NCI-H1048 (cell line): ENCODE measurements around the gene CCDC14.
"Not testable (repeated sequence)": the region's sequence is repeated elsewhere in the genome, so short reads cannot be mapped to it uniquely, and the experiment has no call there.

ENCODE experiments used
- DNase-seq: peaks from one replicate; lab custom pipeline; 2025; lab: John Stamatoyannopoulos, UW

The CCDC14 gene

GRCh38 chr3:123964793-123965192 lies 3.8 kb upstream of the CCDC14 start:
- not testable (repeated sequence) for DNase-seq

DNA sequence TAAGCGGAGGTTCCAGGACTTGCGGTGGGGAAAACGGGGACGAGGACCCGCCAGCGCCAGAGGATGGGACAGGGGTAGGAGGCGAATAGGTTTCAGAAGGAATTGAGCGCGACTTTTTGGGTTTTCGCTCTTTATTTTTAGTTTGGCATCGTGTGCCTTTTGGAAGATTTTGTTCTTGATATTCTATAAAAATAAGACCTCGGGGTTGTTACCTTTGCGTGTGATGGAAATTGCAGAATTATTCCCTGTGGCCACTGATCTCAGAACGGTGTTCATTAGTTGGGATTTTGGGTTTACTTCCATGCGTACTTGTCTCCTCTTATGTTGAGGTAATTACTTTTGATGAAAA lies 453 bp upstream of the CCDC14 start:
- DNase-seq, result no peak

GRCh38 chr3:123953735-123954134 lies 7.3 kb downstream of the CCDC14 start:
- peak; percentile 63 for DNase-seq

- no peak for DNase-seq
Measured at GRCh38 chr3:123952844-123953520, 8.0 kb downstream of the CCDC14 start.

- DNase-seq, result no peak
Measured at GRCh38 chr3:123951522-123952447, 9.2 kb downstream of the CCDC14 start.

GRCh38 chr3:123949641-123950040 lies 11.4 kb downstream of the CCDC14 start:
- no peak for DNase-seq

- no peak for DNase-seq
Measured at GRCh38 chr3:123948449-123948848, 12.6 kb downstream of the CCDC14 start.

DNA sequence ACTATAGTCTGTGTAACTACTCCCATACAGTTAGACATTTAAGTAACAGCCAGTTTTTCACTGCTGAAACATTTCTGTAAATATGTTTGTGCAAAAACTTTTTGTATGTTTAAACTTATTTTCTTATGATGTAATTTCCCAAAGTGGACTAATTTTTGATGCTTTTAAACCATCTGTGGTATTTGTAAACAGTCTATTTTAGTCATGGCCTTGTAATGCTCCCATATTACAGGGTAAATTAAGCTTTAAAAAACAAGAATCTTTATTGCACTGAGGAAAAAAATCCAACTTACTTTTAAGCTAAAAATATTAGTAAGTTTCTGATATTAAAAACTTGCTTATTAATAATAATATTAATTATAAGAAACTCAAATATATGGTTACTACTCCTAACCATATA lies 13.5 kb downstream of the CCDC14 start:
- DNase-seq, result no peak

- no peak for DNase-seq
Measured at GRCh38 chr3:123941542-123941941, 19.5 kb downstream of the CCDC14 start.

DNA sequence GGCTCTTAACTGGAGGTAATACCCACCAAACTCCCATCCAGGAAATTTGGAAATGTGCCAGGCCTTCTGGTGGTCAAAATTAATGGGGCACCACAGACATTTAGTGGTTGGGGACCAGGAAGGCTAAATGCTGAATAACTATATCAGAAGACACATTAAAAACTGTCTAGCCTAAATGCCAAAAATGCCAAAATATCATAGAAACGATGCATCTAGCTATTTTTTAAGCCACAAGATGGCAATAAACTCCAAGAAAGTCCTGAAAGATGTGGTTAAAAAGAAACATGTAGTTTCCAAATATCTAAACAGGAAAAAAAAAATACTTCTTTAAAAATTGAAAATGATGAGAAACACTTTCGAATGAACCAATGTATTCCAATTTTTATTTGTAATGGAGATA lies 19.9 kb downstream of the CCDC14 start:
- DNase-seq, result no peak

GRCh38 chr3:123939706-123940105 lies 21.3 kb downstream of the CCDC14 start:
- DNase-seq, result no peak

- DNase-seq, result no peak
Measured at GRCh38 chr3:123936400-123936799, 24.6 kb downstream of the CCDC14 start.

GRCh38 chr3:123935830-123936229 lies 25.2 kb downstream of the CCDC14 start:
- no peak for DNase-seq

- DNase-seq, result no peak
Measured at GRCh38 chr3:123934250-123934649, 26.8 kb downstream of the CCDC14 start.

- DNase-seq, result no peak
Measured at GRCh38 chr3:123930445-123930844, 30.6 kb downstream of the CCDC14 start.

GRCh38 chr3:123929325-123929724 lies 31.7 kb downstream of the CCDC14 start:
- no peak for DNase-seq

DNA sequence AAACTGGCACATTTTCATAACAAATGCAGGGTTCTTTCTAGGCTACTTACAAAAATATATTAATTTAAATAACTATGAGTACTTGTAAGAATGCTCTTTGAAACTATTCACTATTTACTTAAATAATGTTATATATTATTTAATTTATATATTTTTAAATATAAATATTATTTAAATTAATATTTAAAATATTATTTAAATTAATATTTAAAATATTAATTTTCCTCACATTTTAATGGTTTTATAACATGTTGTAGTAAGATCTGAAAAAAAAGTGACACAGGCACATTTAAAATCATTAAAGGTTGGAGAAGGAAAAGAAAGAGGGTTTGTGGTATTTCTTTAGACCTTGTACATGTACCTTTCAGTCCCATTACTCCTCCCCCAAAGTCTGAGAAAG lies 34.6 kb downstream of the CCDC14 start:
- no peak for DNase-seq

GRCh38 chr3:123920868-123921267 lies 40.2 kb downstream of the CCDC14 start:
- DNase-seq, result no peak

DNA sequence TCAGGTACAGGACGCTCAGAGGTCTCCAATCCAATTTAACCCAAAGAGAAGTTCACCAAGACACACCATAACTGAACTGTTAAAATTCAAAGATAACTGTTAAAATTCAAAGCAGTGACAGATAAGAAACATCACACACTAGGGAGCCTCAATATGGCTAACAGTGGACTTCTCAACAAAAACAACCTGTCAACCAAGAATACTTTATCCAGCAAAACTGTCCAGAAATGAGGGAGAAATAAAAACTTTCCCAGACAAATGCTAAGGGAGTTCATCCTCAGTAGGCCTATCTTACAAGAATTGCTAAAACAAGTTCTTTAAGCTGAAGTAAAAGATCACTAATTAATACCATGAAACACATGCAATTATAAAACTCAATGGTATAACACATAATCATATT lies 40.6 kb downstream of the CCDC14 start:
- no peak for DNase-seq

- no peak for DNase-seq
Measured at GRCh38 chr3:123919353-123919752, 41.7 kb downstream of the CCDC14 start.

- DNase-seq, result no peak
Measured at GRCh38 chr3:123914829-123915228, 46.2 kb downstream of the CCDC14 start.

DNA sequence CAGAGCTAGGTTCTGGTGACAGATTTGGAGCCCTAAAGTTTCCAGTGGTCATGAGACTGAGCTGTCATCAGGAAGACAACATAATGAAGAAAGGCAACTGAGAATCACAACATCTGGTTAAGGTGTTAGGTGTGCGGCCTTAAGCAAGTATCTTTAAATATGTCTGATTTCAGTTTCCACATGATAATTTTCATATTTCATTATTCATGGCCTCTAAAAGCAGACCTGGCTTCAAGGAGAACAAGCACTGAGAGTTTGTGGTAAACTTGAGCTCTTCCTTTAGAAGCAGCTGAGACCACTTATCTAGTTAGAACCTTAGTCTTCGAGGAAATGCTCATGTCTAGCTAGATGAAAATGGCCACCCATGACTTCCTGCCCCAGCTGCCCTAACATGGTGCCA lies 51.2 kb downstream of the CCDC14 start:
- DNase-seq, result no peak

DNA sequence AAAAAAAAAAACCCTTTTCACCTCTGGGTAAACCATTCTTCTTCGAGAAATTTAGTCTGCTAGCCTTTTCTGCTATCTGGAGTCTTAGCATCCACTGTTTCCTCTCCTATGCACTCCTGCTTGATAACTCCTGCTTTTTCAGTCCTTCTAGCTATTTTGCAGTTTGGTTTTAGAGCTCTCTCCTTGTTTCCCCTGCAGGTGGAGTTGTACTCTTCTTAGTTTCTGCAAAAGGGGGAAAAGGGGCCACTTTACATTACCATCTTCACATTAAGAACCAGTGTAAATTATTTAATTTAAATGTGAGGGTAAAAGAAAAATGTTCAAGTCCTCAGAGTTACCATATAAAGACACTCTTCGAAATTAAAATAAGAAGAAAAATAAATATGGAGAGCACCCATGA lies 53.3 kb downstream of the CCDC14 start:
- no peak for DNase-seq
